Activated T-helper 1 cell treated with Interleukin-2 at 50 U/mL for 16 hours (primary cell): ENCODE data around the gene FHIT.

Experiments used
- DNase-seq: peaks from one replicate; pipeline ENCODE4 v3.0.0-alpha.2; 2020; ENCODE audit warnings: low read depth

The FHIT gene

GRCh38 chr3:60216462-60217075 lies 1034.7 kb downstream of the FHIT start:
- DNase-seq, result no peak

- no peak for DNase-seq
Measured at GRCh38 chr3:60215946-60216345, 1035.3 kb downstream of the FHIT start.

DNA sequence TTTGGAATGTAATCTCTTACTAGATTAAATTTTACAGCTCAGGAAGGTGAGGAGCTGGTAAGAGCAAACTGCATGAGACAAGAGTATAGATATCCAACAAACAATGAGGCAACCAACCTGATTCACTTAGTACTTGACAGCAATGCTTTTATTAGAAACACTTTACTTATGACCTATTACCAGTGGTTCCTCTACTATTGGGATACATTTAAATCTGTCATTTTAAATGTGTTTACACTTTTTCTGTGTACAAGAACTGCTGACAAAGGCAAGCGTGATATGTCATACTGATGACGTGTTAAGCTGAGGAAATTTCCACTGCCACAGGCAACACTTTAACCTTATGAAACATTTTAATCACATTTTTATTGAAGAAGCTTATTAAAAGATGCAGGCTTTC lies 1043.3 kb downstream of the FHIT start:
- no peak for DNase-seq

DNA sequence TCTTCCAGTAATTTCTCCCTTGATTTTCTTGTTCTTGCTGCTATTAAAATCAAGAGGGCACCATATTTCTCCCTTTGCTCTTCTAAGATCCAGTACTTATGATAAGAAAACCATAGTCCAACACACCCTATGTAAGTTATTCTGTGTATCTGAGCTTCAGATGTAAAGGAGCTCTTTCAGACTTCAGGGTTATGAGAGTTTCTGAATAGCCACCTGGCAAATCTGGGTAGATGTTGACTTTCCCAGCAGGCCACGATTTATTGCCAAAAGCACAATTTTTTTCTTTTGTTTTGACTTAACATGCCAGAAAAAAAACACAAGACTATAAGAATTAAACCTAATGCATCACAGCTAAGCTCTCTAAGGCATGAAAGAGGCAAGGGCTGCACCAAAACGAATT lies 1045.0 kb downstream of the FHIT start:
- DNase-seq, result no peak

DNA sequence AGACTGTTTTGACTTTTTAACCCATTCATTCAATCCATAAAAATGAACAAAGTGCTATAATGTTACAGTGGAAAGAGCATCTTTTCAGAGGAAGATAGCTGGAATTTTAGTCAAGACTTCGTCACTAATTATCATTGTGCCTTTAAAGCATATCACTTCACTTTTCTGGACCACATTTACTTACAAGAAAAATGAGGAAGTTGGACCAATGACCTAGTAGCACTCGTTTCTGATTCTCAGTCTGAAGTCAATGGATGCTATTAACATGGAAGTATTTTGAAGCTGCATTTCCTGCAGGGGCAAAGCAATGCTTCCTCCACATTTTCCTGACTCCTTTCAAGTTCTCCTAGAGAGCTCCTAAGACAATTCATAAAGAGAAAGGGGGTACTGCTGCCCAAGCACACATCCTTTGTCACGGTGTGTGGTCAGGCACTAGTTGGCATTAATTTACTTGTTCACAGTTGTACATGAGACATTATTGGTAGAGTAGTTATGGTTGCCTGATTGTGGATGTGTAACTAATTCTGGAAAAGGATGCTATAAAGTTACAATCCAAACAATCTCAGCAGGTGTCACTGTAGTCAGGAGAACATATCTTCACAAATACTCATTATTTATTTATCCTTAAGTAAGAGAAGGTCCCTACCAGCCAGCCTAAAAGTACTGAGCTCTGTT lies 1049.1 kb downstream of the FHIT start:
- no peak for DNase-seq

- no peak for DNase-seq
Measured at GRCh38 chr3:60199306-60199705, 1051.9 kb downstream of the FHIT start.

GRCh38 chr3:60198179-60198720 lies 1053.0 kb downstream of the FHIT start:
- DNase-seq, result no peak

DNA sequence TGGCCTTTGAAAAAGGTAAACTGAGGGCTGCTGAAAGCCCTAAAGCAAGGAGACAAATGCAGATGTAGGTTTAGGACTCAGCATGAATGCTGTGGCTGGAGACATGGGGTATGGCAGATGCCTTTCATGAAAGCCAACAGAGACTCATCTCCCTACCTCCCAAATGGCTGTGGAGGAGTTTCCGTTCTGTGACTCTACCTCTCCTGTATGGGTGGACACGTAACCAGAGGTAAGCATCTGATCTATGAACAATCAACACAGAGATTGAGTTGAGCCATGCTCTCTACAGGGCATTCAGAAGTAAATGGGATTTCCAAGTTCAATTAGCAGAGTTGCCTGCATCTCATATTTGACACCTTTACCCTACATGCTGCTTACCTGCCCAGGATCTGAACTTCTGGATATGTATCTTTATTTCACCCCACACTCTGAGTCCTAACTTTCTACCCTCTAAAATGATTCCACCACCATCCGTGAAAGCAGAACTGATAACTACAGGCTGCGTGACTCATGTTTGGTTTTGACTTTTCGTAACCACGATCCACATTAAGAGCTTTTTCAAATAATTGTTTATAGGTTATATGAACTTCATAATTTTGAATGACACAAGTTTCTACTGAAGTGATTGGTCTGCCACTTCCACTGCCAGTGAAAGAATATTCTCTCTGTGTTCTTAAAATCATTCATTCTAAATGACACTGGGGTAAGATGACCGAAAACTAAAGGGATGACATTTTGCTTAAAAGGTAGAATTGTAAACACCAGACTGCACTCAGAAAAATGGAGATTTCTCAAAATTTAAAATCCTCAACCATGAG lies 1058.7 kb downstream of the FHIT start:
- DNase-seq, result no peak

DNA sequence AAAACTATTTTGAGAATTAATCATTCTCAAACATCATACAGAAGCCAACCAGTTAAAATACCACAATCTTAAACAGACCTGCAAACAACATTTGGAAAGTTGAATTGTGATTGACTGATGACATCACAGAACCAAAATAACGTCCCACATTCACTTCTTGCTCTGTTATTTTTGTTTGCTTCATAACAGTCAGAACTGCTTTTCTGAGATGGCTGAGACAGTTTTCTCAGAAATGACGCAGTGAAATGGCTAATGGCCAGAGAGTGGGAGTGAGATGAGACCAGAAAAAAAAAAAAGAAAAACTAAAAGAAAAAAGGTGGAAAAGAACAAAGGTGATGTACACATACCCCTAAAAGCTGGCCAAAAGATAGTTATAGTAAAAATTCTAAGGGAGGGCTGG lies 1061.2 kb downstream of the FHIT start:
- DNase-seq, result no peak

- DNase-seq, result no peak
Measured at GRCh38 chr3:60189304-60189703, 1061.9 kb downstream of the FHIT start.

- DNase-seq, result no peak
Measured at GRCh38 chr3:60188803-60189202, 1062.4 kb downstream of the FHIT start.

DNA sequence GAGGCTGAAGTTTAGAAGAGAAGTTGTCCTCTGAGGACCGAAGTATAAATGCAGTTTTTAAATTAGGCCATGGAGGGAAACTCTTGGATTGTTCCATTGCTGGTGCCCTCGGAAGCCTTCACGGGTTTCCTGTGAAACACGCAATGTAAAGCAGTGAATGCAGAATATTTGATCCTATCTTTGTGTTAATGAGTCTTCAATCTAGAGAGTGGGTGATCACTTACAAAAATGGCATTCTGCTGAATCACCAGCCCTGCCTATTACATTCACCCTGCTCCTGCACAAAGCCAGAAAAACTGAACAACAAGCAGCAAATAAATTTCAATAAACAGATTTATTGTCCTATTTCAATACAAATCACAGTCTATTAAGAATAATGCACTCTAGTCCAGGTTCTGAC lies 1063.9 kb downstream of the FHIT start:
- DNase-seq, result no peak

DNA sequence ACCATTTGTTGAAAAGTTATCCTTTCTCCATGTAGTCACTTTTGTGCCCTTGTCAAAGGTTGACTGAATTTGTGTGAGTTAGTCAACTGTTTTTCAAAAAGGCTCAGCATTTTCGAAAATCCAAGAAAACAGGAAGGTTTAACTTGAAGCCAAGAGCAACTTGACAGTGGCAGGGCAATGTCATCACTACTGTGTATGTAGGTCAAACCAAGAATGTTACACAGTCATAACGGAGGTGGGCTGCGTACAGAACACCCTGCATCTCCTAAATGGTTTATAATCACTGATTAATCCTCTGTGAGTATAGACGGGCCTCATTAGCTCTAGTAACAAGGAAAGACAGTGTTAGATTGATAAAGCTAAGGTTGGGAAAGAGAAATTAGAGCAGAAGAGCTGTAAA lies 1064.9 kb downstream of the FHIT start:
- no peak for DNase-seq

DNA sequence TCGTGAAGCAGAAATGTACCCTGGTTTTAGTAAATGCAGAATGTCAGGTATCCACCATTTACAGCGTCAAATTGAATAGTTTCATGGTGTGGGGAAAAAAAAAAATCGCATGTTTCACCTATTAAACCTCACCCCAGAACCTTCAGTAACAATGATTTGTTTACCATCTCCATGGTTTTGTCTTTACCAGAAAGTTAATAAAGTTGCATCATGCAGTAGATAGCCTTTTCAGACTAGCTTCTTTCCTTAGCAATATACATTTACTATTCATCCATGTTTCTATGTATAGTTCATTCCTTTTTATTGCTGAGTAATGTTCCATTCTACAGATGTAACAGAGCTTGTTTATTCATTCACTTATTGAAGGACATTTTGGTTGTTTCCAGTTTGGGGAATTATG lies 1066.1 kb downstream of the FHIT start:
- DNase-seq, result no peak

DNA sequence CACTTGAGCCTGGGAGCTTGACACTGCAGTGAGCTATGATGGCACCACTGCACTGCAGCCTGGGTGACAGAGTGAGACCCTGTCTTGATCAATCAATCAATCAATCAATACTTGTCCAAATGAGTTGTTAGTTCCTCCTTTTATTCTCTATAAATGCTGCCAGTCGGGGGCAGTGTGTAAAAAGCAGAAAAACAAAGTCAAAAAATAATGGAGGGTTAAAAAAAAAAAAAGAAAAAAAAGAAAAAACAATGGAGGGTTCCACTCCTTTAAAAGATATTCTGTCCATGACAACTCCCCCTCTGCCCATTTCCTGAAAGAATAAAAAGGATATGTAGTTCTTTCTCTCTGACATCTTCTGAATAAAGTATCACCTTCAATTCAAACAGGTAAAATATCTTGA lies 1068.6 kb downstream of the FHIT start:
- no peak for DNase-seq

GRCh38 chr3:60178931-60179653 lies 1072.2 kb downstream of the FHIT start:
- no peak for DNase-seq

- no peak for DNase-seq
Measured at GRCh38 chr3:60177726-60178125, 1073.5 kb downstream of the FHIT start.

- no peak for DNase-seq
Measured at GRCh38 chr3:60176614-60177013, 1074.6 kb downstream of the FHIT start.

DNA sequence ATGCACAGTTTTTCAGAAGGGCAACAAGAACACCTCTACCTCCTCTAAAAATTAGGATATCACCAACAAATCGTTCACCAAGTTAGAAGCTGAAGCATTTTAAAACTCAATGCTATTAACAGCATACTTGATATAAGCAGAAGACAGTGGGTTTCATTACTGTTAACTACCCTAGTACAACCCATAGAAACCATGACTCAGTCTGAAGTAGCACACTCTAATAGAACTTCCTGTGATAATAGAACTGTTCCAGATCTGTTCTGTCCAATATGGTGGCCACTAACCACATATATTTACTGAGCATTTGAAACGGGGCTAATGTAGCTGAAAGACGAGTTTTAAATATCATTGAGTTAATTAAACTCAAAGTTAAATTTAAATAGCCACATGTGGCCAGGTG lies 1075.6 kb downstream of the FHIT start:
- no peak for DNase-seq

GRCh38 chr3:60169755-60170154 lies 1081.5 kb downstream of the FHIT start:
- no peak for DNase-seq

DNA sequence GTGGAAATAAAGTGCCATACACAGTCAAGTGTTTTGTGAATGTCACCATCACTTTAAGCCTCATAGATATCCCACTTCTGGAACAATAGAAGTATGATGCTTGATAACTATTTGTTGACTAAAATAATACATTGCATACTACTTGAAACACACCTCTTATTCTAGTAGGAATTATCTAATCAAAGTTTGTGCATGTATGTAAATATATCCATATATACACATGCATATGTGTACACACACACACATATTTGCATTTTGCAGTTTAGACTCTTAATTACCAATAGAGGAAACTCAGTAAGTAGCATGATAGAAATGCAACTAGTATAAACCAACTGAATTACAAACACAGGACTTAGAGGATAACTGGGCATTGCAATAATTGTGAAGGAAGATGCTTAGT lies 1084.1 kb downstream of the FHIT start:
- no peak for DNase-seq
